GM12874 (cell line): Measurements from ENCODE around the gene CHRD.

ENCODE experiments used
- CTCF ChIP-seq: IDR thresholded peaks from 2 replicates; pipeline ENCODE4 v1.5.1; 2011; ENCODE audit warnings: low read depth, mild to moderate bottlenecking, control low read depth, low read length, moderate library complexity; ENCODE audit not compliant: insufficient read depth

Gene CHRD

DNA sequence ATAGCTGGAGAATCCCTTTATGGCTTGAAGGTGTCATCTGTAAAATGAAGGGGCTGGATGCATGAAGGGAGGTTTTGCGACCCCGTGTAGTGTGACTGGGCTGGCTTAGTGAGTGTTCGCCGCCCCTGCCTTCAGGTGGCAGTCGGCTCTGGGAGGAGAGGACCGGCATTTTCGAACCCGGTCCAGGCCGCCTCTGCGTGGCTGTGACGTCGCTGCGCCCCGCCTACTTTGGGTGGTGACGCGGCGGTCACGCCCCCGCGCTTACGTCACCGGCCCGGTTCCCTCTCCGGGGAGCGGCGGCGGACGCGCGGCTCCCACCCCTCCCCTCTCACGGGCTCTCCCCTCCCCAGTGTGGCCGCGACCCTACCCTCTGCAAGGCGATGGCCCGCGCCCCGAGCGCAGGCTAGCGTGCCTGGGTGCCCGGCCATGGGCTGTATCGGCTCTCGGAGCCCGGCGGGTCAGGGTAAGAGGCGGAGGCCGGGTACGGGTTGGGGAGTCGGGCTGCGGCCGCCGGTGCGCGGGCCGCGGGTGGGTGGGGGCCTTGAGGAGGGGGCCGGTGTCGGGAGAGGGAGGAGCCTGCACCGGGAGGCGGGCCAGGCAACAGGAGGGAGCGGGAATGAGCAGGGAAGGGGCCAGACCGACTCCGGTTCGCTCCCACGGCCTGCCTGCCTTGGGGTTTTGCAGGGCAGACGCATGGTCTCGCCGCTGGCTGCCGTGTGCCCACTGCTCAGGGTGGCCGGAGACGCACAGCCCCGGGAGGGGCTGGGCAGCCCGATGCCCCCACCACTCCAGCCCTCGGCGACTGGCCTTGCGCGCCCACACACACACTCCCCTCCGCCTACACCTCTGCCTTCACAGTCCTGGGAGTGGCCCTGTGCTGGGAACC, 44.0 kb upstream of the CHRD start:
- TF ChIP-seq CTCF, result no peak

DNA sequence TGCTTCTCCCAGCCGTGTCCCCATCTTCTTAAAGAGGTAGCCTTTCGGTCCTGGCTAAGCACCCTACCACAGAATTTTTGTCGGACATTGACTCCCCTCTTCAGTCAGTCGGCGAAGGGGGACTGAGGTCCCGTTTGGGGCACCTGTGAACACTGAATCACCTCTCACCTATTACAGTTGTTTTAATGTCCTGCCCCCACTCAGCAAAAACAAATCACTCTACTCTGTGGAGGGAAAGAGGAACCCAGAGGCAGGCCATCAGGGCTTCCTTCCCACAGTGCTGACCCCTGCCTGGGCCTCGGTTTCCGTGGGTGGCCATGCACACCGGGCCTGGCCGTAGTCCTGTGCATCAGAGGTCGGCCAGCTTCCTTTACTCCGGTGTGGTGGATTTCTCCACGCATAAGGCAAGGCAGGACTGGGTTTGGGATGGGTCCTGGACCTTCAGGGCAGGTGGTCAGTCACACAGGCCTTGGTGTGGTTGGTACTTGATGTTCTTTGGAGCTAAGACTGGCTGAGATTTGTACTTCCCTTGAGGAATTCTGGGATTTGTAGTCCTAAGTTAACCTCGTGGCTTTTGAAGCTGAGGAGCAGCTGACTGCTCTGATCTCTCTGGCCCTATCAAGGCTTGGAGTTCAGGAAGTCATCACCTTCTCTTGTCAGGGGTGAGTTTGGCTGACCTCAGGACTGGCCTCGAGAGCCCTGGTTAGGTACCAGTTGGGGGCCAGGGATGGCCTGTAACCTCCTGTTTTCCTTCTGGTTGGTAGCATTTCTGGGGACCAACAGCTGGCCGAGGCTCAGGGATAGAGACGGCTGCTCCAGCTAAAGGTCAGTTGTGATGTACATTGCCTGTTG, 43.1 kb upstream of the CHRD start:
- no peak for TF ChIP-seq CTCF

GRCh38 chr3:184337399-184337714, 42.5 kb upstream of the CHRD start, which contains the start of gene FAM131A:
FAM131A (plus strand) TSS chr3:184337600; CDS start chr3:184337631, 31 bp downstream.
- no peak for TF ChIP-seq CTCF

DNA sequence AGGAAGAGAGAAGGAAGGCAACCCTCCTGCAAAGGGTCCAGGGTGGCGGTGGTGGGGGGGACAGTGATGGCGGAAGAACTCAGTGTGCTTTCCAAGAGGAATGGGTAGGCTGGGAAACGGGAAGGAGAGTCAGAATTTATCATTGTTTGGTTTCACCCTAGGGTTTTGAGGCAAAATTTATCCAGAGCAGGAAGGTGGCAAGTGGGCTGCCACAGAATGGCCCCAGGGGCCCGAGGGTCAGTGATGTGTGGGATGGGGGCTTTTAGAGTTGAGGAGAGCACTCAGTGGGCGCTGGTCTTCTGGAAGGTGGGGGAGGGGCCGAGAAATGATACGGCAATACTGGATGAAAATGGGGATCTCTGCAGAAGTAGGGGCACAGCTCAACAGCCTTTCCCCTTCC, 41.9 kb upstream of the CHRD start:
- TF ChIP-seq CTCF, result no peak

- no peak for TF ChIP-seq CTCF
These were observed 41.3 kb upstream of the CHRD start for GRCh38 chr3:184338511-184338945.

GRCh38 chr3:184339001-184339400, 40.9 kb upstream of the CHRD start:
- TF ChIP-seq CTCF, result no peak

DNA sequence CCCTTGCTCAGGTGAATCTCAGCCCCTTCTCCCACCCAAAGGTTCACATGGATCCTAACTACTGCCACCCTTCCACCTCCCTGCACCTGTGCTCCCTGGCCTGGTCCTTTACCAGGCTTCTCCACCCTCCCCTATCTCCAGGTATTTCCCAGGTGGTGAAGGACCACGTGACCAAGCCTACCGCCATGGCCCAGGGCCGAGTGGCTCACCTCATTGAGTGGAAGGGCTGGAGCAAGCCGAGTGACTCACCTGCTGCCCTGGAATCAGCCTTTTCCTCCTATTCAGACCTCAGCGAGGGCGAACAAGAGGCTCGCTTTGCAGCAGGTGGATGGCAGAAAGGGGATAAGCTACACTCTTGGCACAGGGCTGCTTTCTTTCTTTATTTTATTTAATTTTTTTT, 37.9 kb upstream of the CHRD start:
- no peak for TF ChIP-seq CTCF
